ENCODE measurements around the gene FKBP8. TPM values are rescaled to one million over a fixed set of nuclear protein-coding genes. Genes with fewer than 3 reads are reported as not detected.

Gene FKBP8
- total and polyA plus RNA-seq, 7 experiments from 2014 or later = 96.9 to 241 (median 164) TPM

Other genes with a start within 250 kb of the FKBP8 start
- gene LSM4, start 220.5 kb downstream of the FKBP8 start, total RNA-seq = 100 to 1,000 TPM in 1 of 5 experiments, 10 to 100 TPM in 4; 45.3 to 131 (median 56.2) TPM
- gene LSM4, start 220.5 kb downstream of the FKBP8 start, polyA plus RNA-seq = 100 to 1,000 TPM; 123 to 163 TPM
- 10 to 100 TPM; 26.6 to 57.1 (median 43.8) TPM for gene PGPEP1, start 203.0 kb downstream of the FKBP8 start, total RNA-seq
- gene PGPEP1, start 203.0 kb downstream of the FKBP8 start, polyA plus RNA-seq = 10 to 100 TPM in 1 of 2 donors, 1 to 10 TPM in 1; 9.4 to 11.1 TPM
- gene GDF15, start 157.4 kb downstream of the FKBP8 start, total RNA-seq = under 1 TPM in 4 of 5 experiments, not detected in 1; 0.32 to 0.73 (median 0.58) TPM
- not detected for gene GDF15, start 157.4 kb downstream of the FKBP8 start, polyA plus RNA-seq
- 10 to 100 TPM in 1 of 5 experiments, 1 to 10 TPM in 2, under 1 TPM in 2; 0.15 to 68.6 (median 1.2) TPM for gene LRRC25, start 146.0 kb downstream of the FKBP8 start, total RNA-seq
- gene LRRC25, start 146.0 kb downstream of the FKBP8 start, polyA plus RNA-seq = under 1 TPM; 0.20 to 0.44 TPM
- 100 to 1,000 TPM in 1 of 5 experiments, 10 to 100 TPM in 4; 27.0 to 185 (median 40.7) TPM for gene SSBP4, start 124.2 kb downstream of the FKBP8 start, total RNA-seq
- 10 to 100 TPM; 33.5 to 42.8 TPM for gene SSBP4, start 124.2 kb downstream of the FKBP8 start, polyA plus RNA-seq
- 10 to 100 TPM in 4 of 5 experiments, 1 to 10 TPM in 1; 9.5 to 42.5 (median 42.0) TPM for gene ISYNA1, start 105.4 kb downstream of the FKBP8 start, total RNA-seq
- gene ISYNA1, start 105.4 kb downstream of the FKBP8 start, polyA plus RNA-seq = 10 to 100 TPM; 21.9 to 29.0 TPM
- gene ELL, start 21.5 kb downstream of the FKBP8 start, total RNA-seq = 10 to 100 TPM; 18.9 to 70.4 (median 25.0) TPM
- gene ELL, start 21.5 kb downstream of the FKBP8 start, polyA plus RNA-seq = 10 to 100 TPM in 1 of 2 donors, 1 to 10 TPM in 1; 8.9 to 12.6 TPM
- gene KXD1, start 14.3 kb upstream of the FKBP8 start, total RNA-seq = 100 to 1,000 TPM in 2 of 5 experiments, 10 to 100 TPM in 3; 74.7 to 108 (median 99.9) TPM
- gene KXD1, start 14.3 kb upstream of the FKBP8 start, polyA plus RNA-seq = 10 to 100 TPM; 70.3 to 78.5 TPM
- gene UBA52, start 28.3 kb upstream of the FKBP8 start, total RNA-seq = 1,000 to 10,000 TPM; 1,563 to 2,429 (median 2,196) TPM
- 1,000 to 10,000 TPM; 2,042 to 2,197 TPM for gene UBA52, start 28.3 kb upstream of the FKBP8 start, polyA plus RNA-seq
- 100 to 1,000 TPM in 4 of 5 experiments, 10 to 100 TPM in 1; 83.9 to 152 (median 116) TPM for gene REX1BD, start 45.2 kb upstream of the FKBP8 start, total RNA-seq
- gene REX1BD, start 45.2 kb upstream of the FKBP8 start, polyA plus RNA-seq = 100 to 1,000 TPM; 164 to 197 TPM
- gene CRLF1, start 63.2 kb upstream of the FKBP8 start, total RNA-seq = not detected
- under 1 TPM; 0.28 to 0.49 TPM for gene CRLF1, start 63.2 kb upstream of the FKBP8 start, polyA plus RNA-seq
- gene TMEM59L, start 69.3 kb upstream of the FKBP8 start, total RNA-seq = under 1 TPM in 2 of 5 experiments, not detected in 3; 0.22 to 0.24 TPM
- under 1 TPM; 0.37 to 0.74 TPM for gene TMEM59L, start 69.3 kb upstream of the FKBP8 start, polyA plus RNA-seq
- gene KLHL26, start 93.5 kb upstream of the FKBP8 start, total RNA-seq = 10 to 100 TPM in 4 of 5 experiments, 1 to 10 TPM in 1; 9.5 to 16.3 (median 12.7) TPM
- 1 to 10 TPM; 3.7 to 6.1 TPM for gene KLHL26, start 93.5 kb upstream of the FKBP8 start, polyA plus RNA-seq
- 10 to 100 TPM in 4 of 5 experiments, 1 to 10 TPM in 1; 8.4 to 23.4 (median 22.3) TPM for gene CRTC1, start 140.1 kb upstream of the FKBP8 start, total RNA-seq
- gene CRTC1, start 140.1 kb upstream of the FKBP8 start, polyA plus RNA-seq = 1 to 10 TPM in 1 of 2 donors, under 1 TPM in 1; 0.97 to 1.7 TPM
- gene COMP, start 247.7 kb upstream of the FKBP8 start, total RNA-seq = not detected
- not detected for gene COMP, start 247.7 kb upstream of the FKBP8 start, polyA plus RNA-seq

Measured in naive thymus-derived CD4-positive, alpha-beta T cell (primary cell).